Fibroblast of pulmonary artery (primary cell): ENCODE data around the gene SBDS.
A peak's percentile ranks its signal among the peaks of the same experiment; 100 is the strongest.

Source experiments
- DNase-seq: peaks from one replicate; pipeline ENCODE4 v3.0.0-alpha.2; 2010; ENCODE audit warnings: low read depth
- H3K4me3 ChIP-seq: replicated peaks from 2 replicates; pipeline ENCODE4 v1.5.1; 2011; ENCODE audit warnings: low read depth, mild to moderate bottlenecking, control low read depth, low read length, moderate library complexity
- CTCF ChIP-seq: IDR thresholded peaks from 2 replicates; pipeline ENCODE4 v1.5.1; 2011; ENCODE audit warnings: mild to moderate bottlenecking, control low read depth, low read length, inconsistent platforms; ENCODE audit errors: missing control alignments

SBDS gene

GRCh38 chr7:66952343-66953043 lies 42.9 kb downstream of the SBDS start:
- no peak overlapping the region for H3K4me3 ChIP-seq
- no peak for TF ChIP-seq CTCF
- DNase-seq: peak; percentile 66

- no peak for TF ChIP-seq CTCF
- peak; percentile 17 for DNase-seq
- no peak overlapping the region for H3K4me3 ChIP-seq
These were observed 44.6 kb downstream of the SBDS start for GRCh38 chr7:66950763-66951162.

GRCh38 chr7:66950311-66950710 lies 45.1 kb downstream of the SBDS start:
- no peak for TF ChIP-seq CTCF
- no peak for DNase-seq
- no peak overlapping the region for H3K4me3 ChIP-seq

GRCh38 chr7:66948480-66949109 lies 46.8 kb downstream of the SBDS start:
- TF ChIP-seq CTCF: no peak
- H3K4me3 ChIP-seq: no peak overlapping the region
- DNase-seq: no peak

- no peak overlapping the region for H3K4me3 ChIP-seq
- TF ChIP-seq CTCF: no peak
- peak; percentile 66 for DNase-seq
These were observed 48.8 kb downstream of the SBDS start for GRCh38 chr7:66946545-66946944.

GRCh38 chr7:66939325-66939724 lies 56.1 kb downstream of the SBDS start:
- DNase-seq: no peak
- no peak overlapping the region for H3K4me3 ChIP-seq
- TF ChIP-seq CTCF: no peak

- H3K4me3 ChIP-seq: no peak overlapping the region
- no peak for TF ChIP-seq CTCF
- no peak for DNase-seq
These were observed 57.4 kb downstream of the SBDS start for GRCh38 chr7:66937940-66938339.
